TTC549 (cell line): ENCODE data around the gene RING1.

Source experiments
- FAIRE-seq: peaks from 2 replicates; lab custom pipeline; 2012; peaks lifted over from hg19 to GRCh38; lab: Jason Lieb, UNC

Gene RING1

DNA sequence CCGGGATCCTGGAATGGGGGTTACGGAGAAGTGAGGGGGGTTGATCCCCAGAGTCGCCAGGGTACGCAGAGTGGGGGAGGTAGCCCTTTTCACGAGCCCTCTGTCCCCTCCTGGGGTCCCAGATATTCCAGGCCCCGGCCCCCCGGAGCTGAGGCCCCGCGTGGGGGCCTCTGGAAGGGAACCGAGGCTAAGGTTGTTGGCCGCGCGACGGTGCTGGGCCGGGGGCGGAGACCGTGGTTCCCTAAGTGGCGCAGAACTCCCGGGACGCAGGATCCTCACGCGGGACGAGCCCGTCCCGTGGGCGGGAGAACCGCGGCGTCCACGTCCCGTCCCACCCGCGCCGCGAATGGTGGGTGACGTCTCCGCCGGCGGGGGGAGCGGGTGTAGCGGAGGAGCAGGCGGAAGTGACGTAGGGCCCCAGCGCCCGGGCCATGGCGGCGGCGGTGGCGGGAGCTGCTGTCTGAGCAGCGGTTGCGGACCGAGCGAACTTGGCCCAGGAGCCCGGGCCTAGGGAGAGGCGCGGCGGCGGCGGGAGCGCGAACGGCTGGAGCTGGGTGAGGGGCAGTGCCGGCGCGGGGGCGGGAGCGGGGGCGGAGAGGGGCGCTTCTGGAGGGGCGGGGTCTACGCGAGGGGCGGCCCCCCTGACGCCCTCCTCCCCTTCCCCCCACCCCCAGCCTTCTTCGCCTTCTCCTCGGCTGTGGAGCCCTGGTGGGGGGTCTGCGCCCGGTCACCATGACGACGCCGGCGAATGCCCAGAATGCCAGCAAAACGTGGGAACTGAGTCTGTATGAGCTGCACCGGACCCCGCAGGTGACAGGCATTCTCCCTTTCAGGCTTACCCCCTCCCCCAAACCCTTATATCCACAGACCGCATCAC lies at the start of gene RING1:
RING1 (plus strand) TSS at position 410 of the 877 bp plus-strand sequence; CDS start at position 733, 323 bp downstream.
- no peak for FAIRE-seq

DNA sequence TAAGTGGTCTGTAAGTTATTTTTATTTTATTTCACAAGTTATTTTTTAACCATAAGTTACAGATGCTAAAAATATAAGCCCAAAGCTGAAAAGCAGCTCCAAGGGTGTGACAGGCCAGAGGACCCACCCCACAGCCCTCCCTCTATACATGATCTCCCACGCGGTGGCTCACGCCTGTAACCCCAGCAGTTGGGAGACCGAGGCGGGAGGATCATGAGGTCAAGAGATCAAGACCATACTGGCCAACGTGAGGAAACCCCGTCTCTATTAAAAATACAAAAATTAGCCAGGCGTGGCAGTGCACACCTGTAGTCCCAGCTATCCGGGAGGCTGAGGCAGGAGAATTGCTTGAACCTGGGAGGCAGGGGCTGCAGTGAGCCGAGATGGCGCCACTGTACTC lies 48.2 kb upstream of the RING1 start:
- no peak for FAIRE-seq

DNA sequence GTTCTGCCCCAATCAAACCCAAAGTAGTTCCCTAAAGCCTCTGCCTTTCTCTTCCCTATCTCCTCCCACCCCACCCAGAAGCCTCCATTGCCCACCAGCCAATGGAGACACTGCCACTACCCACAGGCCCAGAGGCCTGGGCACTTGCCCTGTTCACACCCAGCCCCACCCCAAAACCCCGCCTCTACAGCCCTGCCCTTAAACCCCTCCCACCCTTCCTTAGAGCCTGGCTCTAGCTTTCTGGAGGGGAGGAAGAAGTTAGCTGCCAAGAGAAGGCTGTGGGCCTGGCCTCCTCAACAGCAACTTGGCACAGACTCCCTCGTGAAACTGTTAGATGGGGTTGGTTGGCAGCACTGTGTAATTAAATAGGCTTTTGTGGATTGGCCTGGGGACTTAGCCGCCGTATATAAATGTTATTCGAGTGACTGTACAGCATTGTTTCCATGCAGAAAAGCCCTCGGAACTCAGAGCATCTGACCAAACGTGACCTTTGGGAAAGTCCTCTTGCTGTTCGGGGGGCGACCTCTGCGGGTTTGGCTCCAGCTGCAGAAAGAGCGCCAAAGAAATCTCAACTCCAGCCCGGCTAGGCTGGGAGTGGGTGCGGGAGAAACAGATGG lies 47.5 kb upstream of the RING1 start:
- no peak for FAIRE-seq

DNA sequence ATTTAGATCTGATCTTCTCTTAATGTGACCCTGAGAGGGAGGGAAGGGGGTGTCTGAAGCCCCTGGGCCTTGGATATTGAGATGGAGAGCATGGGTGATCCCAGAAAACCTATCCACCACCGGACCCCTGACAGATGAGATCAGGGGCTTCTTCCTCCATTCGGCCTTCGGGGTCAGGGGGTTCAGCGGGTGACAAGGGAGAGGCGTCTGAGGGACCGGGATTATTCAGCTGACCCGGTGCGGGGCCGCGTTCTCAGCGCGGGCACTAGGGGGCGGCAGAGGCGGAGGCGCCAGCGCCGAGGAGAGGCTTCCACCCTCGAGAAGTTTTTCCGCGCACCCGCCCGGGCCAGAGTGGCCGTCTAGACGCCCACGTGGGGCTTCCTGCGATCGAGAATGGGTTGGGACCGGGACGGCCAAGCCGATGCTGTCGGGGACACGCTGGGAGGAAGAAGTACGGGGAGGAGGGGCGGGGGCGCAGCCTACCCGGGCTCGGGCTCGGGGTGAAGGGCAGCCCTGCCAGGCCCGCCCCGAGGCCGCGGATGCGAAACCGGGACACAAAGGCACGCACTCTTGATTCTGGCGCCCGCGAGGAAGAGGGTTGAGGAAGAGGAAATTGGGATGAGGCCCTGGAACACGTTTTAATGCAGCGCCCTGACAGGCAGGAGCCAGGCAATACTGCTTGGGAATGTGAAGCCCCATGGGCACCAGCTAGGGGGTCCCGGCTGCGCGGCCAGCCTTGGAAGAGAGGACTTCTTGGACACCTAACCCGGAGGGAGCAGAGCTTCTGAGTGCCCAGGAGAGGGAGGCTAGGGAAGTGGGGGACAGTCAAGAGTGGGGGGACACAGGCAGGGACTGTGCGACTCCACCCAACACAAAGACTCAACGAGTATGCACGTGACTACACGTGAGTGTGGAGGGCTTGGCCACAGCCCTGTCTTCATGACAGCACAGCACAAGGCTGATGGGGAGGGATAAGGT lies 46.7 kb upstream of the RING1 start:
- no peak for FAIRE-seq

DNA sequence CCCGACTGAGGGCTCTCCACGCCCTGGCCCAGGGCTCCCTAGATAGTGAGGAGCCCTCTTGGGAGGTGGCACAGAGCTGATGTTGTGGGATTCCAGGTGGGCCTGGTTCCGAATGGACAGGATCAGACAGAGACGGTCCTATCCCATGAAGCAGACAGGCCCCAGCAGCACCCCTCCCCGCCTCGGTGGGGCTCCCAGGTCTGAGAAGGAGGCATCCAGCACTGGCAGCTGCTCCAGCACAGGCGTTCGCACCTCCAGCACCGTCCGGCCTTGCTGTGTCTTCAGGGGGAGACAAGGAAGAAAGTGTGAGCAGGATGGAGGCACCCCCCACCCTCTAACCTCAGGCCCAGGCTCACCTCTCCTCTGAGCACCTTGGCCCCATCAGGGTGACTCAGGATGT lies 44.8 kb upstream of the RING1 start:
- FAIRE-seq = no peak

DNA sequence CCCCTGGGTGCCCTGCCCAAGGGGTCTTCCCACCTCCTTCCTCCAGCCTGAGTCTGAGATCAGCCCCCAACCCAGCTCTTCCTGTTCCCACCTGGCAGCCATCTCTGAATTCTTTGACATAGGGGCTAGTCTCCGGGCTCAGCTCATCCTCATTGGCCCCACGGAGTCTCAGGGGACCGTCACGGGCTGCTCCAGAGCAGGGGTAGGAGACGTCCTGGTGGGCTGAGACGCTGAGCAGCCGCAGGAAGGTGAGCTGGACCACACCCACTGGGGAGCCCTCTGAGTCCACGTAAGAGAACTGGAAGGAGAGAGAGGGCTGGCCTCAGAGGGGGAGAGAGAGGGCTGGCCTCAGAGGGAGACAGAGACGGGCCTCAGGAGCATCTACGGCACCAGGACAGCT lies 44.1 kb upstream of the RING1 start:
- no peak for FAIRE-seq

DNA sequence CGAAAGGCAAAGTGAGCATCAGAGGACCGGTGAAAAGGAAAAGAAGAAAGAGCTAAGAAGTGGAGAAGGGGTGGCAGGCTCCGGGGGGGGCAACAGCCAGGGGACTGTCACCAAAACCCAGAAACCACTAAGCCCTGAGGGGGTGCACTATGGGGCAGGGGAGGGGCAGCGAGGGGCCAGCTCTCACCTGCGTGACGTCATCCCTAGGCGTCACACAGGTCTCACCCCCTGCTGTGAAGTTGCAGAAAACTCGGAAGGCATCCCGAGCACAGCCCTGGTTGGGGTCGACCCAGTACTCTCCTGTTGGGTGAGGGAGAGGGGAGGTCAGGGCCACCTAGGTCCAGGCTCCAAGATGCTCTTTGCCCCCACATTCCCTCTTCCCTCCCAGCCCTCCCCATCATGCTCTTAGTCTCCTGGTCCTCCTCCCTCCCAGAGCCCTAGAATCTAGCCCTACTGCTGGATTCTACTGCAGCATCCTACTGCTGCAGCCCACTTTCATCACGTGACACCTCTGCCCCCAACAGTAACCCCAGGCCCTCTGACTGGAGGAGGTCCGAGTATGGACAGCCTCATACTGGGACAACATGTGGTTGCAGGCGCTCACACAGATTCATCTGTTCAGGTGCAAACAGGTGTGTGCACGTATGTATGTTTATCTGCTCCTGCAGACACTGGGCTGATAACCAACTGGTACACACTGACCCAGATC lies 43.5 kb upstream of the RING1 start:
- no peak for FAIRE-seq

DNA sequence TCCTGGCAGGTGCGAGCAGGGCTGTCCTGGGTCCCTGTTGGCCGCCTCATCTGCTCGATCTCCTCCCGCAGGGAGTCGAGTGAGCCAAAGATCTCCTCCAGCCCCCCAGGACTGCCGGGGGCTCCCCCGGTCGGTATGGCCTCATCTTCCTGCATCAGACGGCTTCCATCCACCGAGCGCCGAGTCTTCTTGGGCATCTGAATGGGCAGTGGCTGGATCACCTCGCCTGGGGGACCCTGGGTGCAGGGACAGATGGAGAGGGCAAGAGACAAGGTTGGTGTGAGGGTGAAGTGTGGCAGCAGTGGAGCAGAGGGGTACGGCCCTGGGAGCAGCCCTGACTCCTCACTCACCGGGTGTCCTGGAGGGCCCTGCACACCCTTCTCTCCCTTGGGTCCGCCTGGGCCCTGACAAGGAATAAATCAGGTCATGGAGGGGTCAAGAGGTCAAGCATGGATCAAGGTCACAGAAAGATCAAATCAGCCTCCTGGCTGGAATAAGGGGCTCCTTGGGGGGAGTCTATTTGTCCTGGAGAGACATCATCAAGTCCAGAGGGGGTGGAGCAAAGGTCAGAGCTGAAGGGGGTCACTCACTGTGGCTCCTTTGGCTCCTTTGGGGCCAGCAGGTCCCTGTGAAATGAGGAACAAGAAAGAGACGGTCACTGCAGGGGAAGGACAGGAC lies 42.6 kb upstream of the RING1 start:
- FAIRE-seq = no peak

DNA sequence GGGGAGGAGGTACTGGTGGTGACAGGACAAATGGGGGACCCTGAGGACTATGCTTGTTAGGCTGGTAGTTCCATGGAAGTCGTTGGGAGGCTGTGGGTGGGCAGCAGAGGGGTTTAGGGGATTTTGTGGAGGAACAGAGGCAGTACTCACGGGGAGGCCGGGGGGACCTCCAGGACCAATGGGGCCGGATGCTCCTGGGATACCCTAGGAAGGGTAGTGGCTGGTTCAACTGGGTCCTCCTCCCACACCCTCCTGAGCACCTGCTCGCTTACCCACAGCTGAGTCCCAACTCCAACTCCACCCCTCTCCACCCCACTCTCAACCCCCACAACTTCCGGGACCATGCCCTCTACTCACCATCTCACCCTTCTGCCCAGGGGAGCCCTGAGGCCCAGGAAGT lies 41.9 kb upstream of the RING1 start:
- FAIRE-seq = no peak

DNA sequence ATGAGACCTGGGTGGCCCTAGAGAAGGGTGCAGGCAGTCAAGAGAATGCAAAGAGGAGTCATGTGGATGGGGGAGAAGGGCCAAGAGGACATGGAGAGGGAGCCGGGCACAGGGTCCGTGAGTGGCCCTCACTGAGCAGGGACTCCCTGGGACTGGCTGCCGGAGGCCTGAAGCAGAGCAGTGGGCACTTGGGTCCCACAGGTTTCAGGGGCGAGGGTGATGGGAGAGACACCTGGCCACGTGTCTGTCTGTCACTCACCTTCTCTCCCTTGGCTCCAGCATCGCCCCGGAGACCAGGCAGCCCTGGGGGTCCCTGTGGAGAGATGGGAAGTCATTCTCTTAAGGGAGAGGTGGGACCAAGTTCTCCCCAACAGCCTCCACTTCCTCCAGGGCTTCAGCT lies 41.5 kb upstream of the RING1 start:
- no peak for FAIRE-seq

DNA sequence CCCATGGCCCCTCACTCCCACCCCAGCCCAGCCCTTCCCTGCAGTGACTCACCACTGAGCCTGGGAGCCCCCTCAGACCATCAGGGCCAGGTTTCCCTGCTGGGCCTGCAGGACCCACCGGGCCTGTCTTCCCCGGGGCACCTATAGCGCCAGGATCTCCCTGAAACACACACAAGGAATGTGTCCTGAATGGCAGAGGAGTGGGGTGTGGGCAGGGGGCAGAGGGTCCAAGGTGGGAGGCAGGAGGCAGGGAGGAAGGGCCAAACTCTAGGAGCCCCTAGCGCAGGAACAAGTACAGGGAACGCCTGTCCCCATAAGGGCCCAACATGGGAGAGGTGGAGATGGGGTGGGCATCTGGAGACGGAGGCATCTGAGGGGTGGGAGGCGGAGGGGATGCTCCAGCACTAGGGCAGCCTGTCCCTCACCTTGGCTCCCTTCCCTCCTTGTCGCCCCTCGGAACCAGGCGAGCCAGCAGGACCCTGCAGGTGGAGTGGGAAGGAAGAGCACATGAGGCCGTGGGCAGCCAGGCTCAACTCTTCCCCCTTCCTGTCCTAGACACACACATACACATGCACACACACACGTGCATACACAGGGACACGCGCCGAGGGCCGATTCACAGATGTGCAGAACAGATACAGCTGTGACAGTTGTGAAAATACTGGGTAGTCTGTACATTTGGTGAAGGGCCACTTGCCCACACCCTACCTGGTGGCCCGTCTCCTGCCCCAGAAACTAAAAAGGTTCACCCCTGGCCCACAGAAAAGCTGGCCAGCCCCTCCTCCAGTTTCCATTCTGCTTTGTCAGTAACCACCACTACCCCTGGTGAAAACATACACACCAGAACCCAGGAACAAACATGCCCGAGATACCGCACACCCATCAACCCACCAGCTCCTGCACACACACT lies 40.7 kb upstream of the RING1 start:
- FAIRE-seq = no peak

DNA sequence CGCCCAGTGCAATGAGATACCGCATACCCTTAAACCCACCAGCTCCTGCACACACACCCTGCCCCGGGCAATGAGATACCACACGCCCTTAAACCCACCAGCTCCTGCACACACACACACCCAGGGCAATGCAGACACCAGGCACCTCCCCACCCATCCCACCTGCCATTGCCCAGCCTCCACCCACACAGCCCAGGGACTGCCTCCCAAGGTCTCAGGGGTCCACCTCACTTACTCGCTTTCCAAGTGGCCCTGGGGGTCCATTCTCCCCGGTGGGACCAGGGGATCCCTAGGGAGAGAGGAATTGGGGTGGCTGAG lies 40.1 kb upstream of the RING1 start:
- FAIRE-seq = no peak

DNA sequence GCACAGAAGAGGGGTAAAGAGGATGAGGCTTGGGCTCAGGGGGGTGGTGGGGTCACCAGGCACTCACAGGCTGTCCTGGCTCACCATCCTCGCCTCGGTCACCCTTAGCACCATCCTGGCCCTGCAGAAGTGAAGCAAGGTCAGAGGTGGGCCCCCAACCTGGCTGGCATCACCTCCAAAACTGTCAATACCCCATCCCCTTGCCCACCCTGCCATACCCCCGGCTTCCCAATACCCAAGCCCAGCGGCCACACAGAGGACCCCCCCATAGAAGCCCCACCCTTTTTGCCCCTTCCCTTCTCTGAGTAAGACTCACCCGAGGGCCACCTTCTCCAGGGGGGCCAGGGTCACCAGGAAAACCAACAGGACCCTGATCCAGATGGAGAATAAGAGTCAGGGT lies 39.7 kb upstream of the RING1 start:
- no peak for FAIRE-seq

DNA sequence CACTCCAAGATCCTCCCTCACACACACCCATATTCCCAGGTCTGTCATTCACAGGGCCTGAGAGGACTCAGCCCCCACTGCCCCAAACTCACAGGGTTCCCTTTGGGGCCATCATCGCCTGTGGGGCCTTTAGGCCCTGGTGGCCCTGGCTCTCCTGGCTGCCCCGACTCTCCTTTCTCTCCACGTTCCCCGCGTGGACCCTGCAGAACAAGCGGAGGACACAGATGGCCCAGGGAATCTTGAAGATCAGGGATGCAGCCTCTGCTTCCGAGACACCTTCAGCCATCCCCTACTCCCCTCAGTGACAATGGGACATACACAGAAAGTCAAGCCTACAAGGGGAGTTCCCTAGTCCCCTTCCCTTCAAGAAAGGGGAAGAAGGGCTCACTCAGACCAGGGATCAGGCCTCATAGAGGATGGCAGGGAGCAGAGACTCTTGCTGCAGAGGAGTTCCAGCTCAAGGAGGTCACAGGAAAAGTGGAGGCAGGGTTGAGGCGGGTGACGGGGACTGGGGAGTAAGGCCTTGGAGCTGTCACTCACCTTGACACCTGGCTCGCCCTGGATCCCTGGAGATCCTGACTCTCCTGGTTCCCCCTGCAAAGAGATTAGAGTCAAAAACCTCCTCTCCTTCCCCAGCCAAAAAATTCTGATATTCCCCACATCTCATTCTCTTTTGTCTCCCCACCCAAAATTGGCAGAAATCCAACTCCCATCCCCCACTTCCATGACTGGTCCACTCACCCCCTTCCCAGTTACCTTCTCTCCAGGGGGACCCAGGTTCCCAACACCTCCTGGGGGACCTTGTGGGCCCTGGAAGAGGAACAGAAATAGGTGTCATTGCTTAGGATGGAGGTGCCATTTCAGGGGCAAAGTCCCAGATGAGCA lies 38.8 kb upstream of the RING1 start:
- no peak for FAIRE-seq

DNA sequence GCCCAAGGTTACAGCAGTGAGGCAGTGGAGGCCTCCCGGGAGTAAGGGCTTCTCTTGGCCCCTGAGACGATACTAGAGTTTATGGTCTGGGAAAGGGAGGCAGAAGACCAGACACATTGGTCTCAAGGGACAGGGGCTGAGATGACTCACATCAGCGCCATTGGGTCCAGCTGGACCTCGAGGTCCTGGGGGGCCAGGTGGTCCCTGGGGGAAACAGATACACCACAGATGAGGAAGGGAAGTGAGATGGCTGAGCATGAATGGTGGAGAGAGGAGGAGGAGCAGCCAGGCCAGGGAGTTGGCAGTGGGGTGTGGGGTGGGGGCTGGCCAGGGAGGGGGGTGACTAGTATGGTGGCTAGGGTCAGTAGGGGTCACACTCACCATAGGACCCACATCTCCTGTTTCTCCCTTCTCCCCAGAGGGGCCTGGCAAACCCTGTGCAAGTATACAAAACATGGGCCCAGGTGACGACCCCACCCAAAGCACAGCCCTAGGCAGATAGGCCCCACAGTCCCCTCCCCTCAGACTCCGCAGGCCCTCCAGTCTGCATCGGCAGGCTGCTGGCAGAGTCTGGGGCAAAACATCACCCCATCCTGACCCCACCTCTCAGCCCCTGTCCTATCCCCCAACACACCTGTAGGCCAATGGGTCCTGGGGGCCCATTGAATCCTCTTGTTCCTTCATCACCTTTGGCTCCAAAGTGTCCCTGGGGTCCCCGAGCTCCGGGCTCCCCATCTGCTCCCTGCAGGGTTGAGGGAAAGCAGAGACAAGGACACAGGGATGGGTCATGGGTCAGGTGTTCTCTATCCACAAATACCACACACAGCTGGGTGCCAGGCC lies 37.9 kb upstream of the RING1 start:
- FAIRE-seq = no peak

DNA sequence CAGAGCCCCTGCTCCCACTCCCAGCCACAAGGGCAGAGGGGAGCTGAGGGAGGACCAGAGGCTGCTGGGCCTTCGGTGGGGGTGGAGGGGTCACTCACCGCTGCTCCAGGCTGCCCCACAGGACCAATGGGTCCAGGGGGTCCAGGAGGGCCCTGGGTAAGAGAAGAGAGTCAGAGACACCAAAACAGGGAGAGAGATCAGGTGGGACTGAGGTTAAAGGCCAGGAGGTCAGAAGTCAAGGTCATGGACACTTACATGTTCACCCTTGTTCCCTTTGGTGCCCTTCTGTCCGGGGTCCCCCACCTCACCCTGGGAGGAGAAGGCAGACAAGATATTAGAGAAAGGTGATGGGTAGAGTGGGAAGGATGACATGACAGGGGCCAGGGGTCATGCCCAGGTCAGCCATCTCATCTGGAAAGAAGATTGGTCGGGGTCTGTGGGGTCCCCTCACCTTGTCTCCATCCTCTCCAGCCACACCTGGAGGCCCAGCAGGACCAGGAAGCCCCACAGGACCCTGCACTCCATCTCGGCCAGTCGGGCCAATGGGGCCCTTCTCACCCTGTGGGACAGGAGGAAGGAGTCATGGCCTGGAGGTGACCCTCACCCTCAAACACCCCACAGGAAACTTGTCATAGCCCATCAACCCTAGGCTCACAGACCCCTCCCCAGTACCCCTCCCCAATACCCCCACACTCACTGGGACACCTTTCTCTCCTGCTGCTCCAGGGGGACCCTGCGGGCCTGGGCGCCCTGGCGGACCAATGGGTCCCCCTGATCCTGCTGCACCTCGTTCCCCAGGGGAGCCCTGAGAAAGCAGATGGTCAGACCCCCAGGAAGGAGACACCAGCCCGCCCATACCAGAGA lies 37.1 kb upstream of the RING1 start:
- no peak for FAIRE-seq

DNA sequence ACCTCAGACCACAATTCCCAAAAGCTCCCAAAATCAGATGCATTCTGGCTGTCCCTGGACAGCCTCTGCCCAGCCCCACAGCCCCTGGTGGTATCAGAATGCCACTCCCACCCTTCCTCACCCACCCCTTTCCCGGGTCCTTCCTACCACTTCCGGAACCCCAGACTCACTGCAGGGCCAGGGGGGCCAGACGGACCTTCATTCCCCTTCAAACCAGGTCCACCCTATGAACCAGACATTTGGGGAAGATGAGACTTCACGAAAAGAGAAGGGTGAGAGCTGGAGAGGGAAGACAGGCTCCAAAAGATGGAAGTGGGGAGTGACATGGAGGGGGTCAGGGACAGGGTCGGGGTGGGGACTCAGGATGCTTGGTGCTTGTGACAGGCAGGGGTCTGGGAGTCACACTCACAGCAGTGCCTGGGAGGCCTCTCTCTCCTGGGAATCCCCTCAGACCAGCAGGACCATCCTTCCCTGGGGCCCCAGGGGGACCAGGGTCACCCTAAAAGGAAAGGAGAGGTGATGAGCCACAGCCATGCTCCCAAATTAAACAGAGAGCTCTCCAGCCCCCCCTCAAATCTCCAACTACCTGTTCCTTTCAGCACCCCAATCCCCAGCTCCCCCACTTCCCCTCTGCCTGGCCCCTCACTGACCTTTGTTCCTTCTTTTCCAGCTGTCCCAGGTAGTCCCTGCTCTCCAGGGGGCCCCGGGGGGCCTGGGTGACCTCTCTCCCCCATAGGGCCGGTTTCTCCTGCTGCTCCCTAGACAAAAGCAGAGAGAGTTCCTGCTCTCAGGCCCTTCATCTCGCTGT lies 36.2 kb upstream of the RING1 start:
- FAIRE-seq = no peak
